ENCODE data around the gene SARDH.

Gene SARDH

GRCh38 chr9:133672503-133673257 is 65.5 kb downstream of the SARDH start:
- DNase-seq (ENCODE audit: low read depth in 2 of 2), result no peak

- no peak for DNase-seq (ENCODE audit: low read depth in 2 of 2)
Observed at GRCh38 chr9:133671371-133671770, 66.8 kb downstream of the SARDH start.

GRCh38 chr9:133670466-133670865 is 67.7 kb downstream of the SARDH start:
- no peak for DNase-seq (ENCODE audit: low read depth in 2 of 2)

- no peak for DNase-seq (ENCODE audit: low read depth in 2 of 2)
Observed at GRCh38 chr9:133669182-133669801, 68.9 kb downstream of the SARDH start.

- DNase-seq (ENCODE audit: low read depth in 2 of 2), result no peak
Observed at GRCh38 chr9:133667759-133668450, 70.2 kb downstream of the SARDH start.

- no peak for DNase-seq (ENCODE audit: low read depth in 2 of 2)
Observed at GRCh38 chr9:133666845-133667244, 71.3 kb downstream of the SARDH start.

- DNase-seq (ENCODE audit: low read depth in 2 of 2), result no peak
Observed at GRCh38 chr9:133666387-133666786, 71.8 kb downstream of the SARDH start.

GRCh38 chr9:133665535-133665934 is 72.6 kb downstream of the SARDH start:
- no peak for DNase-seq (ENCODE audit: low read depth in 2 of 2)

- DNase-seq (ENCODE audit: low read depth in 2 of 2), result no peak
Observed at GRCh38 chr9:133665096-133665495, 73.1 kb downstream of the SARDH start.

- DNase-seq (ENCODE audit: low read depth in 2 of 2), result no peak
Observed at GRCh38 chr9:133664173-133665050, 73.7 kb downstream of the SARDH start.

GRCh38 chr9:133661846-133662540 is 76.2 kb downstream of the SARDH start:
- DNase-seq (ENCODE audit: low read depth in 2 of 2), result no peak

- DNase-seq (ENCODE audit: low read depth in 2 of 2), result no peak
Observed at GRCh38 chr9:133659516-133659915, 78.6 kb downstream of the SARDH start.

GRCh38 chr9:133658442-133659431 is 79.4 kb downstream of the SARDH start:
- peak in 1 of 2 experiments; percentile 6 for DNase-seq (ENCODE audit: low read depth in 2 of 2)

- DNase-seq (ENCODE audit: low read depth in 2 of 2), result no peak
Observed at GRCh38 chr9:133657120-133657661, 81.0 kb downstream of the SARDH start.

GRCh38 chr9:133656211-133657119 is 81.7 kb downstream of the SARDH start:
- no peak for DNase-seq (ENCODE audit: low read depth in 2 of 2)

GRCh38 chr9:133655701-133656100 is 82.5 kb downstream of the SARDH start:
- no peak for DNase-seq (ENCODE audit: low read depth in 2 of 2)

- no peak for DNase-seq (ENCODE audit: low read depth in 2 of 2)
Observed at GRCh38 chr9:133654736-133655657, 83.2 kb downstream of the SARDH start.

GRCh38 chr9:133653638-133654037 is 84.5 kb downstream of the SARDH start:
- no peak for DNase-seq (ENCODE audit: low read depth in 2 of 2)

Measured in fibroblast of skin of left quadriceps (primary cell).